GOT3 (cell line): ENCODE measurements around the gene GABRP.
"Not testable (repeated sequence)": the region's sequence is repeated elsewhere in the genome, so short reads cannot be mapped to it uniquely, and the experiment has no call there.

Experiments used
- DNase-seq: peaks from one replicate; lab custom pipeline; 2025; ENCODE audit warnings: mixed read lengths; lab: John Stamatoyannopoulos, UW

Gene GABRP

GRCh38 chr5:170783498-170784247 lies at the start of gene GABRP:
GABRP (plus strand) TSS chr5:170783725; CDS start chr5:170788616, 4,891 bp downstream.
- no peak for DNase-seq

DNA sequence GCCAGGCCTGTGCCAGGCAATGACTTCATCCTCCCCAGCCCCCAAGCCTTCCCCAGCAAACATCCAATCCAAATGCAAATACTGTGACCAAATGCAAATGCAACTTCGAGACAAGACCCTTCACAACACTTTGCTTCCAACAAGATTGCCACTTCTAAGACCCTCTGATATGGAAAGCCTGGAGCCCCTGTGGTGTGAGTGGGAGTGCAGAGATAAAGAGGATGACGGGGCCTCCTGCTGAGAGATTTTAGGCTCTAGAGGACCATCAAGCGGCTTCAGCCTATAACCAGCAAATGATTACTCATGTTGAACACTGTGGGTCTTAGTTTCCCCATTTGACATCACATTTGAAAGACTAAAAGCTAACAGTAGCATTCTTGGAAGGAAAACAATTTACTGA lies 46.6 kb upstream of the GABRP start:
- no peak for DNase-seq

DNA sequence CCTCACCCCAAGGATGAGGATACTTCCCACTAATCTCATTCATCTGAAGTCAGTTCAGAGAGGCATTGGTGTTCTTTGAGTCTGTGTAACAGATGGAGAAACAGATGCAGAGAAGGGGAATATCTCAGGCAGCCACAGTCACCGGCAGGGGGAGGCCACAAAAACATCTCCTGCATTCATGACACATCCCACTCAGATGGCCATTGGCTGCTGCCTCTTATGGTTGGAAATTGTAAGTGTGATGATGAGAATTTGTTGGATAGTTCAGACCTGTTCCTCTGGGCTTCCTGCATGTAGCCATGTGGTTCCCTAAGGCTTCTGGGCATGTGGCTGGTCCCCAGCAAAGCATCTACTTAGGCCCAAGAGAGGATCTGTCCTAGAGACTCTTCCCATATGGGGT lies 45.9 kb upstream of the GABRP start:
- no peak for DNase-seq

DNA sequence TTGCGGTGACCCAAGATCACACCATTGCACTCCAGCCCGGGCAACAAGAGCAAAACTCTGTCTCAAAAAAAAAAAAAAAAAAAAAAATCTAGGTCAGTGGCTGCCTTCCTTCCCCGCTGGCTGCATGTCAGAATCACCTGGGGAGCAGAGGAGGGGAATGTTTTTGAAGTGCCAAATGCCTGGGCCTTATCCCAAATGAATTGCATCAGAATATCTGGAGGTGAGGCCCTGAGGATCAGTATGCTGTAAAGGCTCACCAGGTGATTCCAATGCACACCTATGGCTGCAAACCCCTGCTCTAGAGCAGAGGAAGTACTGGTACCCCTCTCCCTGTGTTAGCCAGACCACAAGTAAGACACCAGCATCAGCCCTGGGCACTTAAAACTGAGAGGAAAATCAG lies 44.7 kb upstream of the GABRP start:
- no peak for DNase-seq

GRCh38 chr5:170739446-170739845 lies 44.1 kb upstream of the GABRP start:
- no peak for DNase-seq

DNA sequence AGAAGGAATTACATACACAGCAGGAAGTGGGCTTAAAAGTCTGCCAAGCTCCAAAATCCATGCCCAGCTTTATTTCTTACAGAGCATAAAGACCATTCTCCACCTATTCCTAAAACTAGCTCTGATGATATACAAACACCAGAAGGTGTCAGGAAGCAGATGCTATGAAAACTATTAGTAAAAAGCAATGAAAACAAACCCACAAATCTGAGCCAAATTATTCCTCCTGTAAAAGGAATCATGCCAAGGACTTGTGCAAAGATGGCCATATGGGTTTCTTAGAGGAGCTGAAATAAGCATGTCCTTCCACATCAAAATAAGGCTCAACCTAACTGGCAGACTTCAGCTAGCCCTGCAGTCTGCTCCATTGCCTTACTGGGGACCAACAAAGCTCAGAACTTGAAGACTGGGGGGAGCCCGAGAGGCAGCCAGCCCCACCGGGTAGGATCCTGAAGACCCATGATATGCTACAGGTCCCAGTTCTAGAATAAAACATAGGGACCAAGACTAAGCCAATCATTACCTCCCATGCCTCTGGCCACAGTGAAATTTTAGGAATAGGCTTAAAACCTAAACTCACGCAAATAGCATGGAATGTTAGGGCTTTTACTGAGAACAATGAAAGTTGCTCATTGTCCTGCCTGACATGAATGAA lies 42.8 kb upstream of the GABRP start:
- DNase-seq = no peak

DNA sequence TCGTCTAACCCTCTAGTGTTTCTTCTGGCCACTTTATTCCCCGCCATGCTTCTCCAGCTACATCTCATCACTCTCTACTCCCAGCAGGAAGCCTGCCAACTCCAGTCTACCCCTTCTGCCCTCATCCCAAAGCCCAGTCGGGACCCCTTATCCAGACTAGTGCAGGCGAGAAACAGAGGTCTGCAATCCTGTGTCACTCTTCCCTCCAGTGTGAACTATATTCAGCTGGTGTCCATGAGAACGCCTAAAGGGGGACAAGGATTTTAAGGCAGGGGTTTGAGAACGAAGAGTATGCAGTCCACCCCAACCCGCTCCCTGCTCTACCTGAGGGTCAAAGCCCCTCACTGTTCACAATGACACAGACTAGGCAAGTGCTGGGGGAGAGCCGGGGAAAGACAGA lies 41.7 kb upstream of the GABRP start:
- no peak for DNase-seq

- no peak for DNase-seq
These were observed 39.7 kb upstream of the GABRP start for GRCh38 chr5:170743876-170744212.

DNA sequence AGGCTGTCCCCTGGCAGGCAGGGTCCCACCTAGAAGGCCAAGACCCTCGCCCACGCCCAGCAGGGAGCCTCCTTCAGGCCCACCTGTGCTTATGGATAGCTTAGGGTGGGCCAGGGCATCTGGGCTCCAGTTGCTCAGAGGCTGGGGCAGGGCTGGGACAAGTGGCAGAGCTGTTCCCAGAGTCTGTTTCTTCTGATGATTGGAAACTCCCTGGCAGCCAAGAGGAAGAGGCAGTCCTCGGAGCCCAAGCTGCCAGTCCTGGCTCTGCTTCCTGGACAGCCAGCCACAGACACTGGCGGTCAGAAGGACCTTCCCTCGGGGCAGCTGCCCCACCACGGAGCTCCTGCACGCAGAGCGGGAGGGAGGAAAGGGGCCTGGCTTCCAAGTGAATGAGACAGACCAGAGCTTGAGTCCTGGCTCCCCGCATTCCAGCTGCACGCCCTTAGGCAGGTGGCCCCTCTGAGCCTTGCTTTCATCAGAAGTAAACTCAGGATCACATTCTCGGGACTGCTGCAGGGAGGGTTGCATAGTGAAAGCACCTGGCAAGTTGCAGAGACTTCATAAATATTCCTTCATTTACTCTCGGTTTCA lies 37.9 kb upstream of the GABRP start:
- DNase-seq = no peak

GRCh38 chr5:170746075-170746960 lies 37.2 kb upstream of the GABRP start:
- no peak for DNase-seq

- DNase-seq = no peak
These were observed 36.6 kb upstream of the GABRP start for GRCh38 chr5:170746961-170747340.

DNA sequence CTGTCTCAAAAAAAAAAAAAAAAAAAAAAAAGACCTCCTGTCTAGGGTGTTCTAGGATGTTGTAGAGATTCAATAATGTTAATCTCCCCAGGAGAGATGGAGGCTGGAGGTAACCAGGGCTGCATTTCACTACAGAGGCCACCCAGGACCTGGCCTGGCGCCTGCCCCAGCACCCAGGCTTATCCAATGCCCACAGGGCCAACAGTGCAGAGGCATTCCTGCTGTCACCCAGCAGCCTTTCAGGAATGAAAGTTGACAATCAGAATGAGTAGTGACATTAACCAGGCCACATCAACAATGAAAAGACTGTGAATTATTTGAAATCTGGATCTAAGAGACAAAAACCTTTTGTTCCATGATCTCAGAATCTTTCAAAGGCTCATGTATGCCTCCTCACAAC lies 36.2 kb upstream of the GABRP start:
- DNase-seq = no peak

DNA sequence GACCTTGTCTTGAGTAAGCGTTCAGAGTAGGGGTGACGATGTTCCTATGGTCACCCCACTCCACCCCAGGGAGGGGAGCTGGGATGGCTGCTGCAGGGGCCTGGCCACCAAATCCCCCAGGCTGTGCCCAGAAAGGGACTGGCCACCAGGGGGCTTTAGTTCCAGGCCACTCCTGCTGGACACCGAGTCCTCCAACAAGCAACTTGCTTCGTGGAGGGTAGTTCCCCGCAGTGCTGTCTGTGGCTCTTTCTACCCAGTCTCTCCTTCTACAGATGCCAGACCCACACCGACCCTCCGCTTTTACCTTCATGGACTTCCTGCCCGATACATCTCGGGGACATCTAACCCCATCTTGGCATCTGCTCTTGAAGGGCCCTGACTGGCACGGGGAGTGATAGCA lies 35.7 kb upstream of the GABRP start:
- no peak for DNase-seq

DNA sequence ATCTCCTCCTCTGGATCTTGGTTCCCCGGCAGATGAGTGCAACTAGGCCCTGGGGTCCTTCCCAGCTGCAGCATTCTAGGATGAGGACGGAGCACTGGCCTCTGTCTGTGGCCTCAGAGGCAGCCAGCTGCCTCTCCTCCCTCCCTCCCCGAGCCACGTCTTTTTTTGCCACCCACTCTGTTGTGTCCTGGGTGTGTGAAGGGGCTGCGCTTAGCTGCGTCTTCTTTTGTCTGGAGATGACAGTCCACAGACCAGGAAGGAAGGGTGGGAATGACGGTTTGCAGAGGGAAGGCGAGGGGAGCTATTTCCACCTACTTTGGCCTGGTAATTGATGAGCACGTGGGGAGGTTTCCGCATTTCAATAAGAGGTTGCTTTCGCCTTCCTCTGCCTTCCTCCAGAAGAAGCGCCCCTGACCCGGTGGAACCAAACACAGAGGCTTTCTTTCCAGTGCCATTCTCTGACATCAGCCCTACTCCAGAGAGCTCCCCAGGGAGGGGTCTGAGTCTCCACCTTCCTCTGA lies 34.5 kb upstream of the GABRP start:
- DNase-seq = no peak

- no peak for DNase-seq
These were observed 33.6 kb upstream of the GABRP start for GRCh38 chr5:170749911-170750431.

DNA sequence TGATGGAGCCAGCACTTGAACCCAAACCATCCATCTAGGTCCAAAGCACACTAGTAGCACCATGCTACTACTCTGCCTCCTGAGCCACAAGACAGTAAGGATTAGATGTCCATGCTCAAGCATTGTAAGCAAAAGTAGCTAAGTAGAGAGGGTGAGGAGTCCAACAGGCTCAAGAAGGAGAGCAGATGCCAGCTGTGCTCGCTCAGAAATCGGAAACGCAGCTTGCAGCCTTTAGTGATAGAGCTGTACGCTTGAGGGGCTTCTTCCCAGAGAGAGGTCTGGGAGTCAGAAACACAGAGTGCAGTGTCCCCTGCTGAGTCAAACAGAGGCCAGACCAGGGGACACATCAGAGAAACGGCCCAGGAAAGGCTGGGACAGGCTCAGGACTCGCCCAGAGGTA lies 32.7 kb upstream of the GABRP start:
- no peak for DNase-seq

GRCh38 chr5:170751631-170752030 lies 31.9 kb upstream of the GABRP start:
- no peak for DNase-seq

DNA sequence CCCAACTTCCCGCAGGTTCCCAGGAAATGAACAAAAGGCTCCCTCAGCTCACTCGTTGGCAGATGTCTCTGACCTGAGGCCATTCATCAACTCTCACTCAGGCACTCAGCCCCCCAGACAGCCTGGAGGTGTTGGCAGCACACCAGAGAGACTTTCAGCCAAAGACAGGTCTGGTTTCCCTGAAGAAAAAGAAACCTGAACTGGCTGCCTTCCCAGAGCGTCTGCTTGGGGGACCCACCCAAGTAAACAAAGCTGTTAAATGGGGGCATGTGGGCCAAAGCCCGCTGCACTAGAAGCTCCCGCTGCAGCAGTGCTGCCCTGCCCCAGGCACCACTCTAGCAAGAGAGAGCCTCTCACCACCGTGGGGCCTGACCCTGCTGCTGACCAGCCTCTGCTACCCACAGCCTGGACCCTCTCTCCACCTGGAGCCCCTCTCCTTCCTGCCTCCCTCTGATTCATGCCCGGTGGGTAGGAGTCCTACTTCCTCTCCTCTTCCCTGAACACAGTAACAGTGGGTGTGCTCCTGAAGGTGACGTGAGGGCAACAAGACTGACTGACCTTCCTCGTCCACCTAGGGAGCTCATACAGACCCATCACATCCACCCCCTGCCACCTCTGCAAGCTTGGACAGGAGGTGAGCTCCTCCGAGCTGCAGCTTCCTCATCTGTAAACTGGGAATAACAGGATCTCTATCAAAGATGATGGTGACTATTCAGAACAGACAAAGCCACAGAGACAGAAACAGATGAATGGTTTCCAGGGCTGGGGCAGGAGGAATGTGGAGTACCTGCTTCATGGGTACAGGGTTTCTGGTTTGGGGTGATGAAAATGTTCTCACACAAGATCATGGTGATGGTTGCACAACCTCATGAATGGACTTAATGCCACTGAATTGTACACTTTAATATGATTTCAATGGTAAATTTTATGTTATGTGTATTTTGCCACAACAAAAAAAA lies 31.0 kb upstream of the GABRP start:
- no peak for DNase-seq

DNA sequence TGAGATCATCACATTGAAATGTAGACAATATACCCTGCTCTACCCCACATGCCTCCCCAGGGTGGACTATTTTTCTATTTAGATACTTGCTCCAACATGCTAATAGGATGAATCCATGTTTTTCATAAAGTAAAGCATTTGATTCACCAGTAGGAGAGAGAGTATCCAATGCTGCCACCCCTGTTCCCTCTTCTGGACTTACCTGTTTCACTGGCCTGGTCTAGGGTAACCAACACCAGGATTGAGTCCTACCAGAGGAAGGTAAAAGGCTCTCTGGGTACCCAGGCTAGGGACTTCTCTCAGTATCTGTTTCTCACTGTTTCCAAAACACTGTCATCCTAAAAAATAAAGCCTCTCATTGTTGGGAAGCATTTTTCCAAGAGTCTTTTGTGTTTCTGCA lies 30.2 kb upstream of the GABRP start:
- no peak for DNase-seq

GRCh38 chr5:170754508-170754907 lies 29.0 kb upstream of the GABRP start:
- not testable (repeated sequence) for DNase-seq
